Thyroid gland (tissue), 4 donors: Measurements from ENCODE around the gene OPTC.

Source experiments
- POLR2A ChIP-seq, 2 donors: fragments of 450-650 bp; IDR thresholded peaks; one replicate each; pipeline ENCODE4 v1.6.1; 2017; ENCODE audit warnings: antibody characterized with exemption in 2 of 2, mild to moderate bottlenecking in 2 of 2, moderate library complexity in 1 of 2
- TF ChIP-seq, protein P1 (sequence below), 6 experiments: fragments of 200-600 bp in 3 of 6; fragments of 450-650 bp in 3 of 6; sonication (generic) in 3 of 6; IDR thresholded peaks; one replicate each; pipeline ENCODE4 v1.5.1; 2016 to 2019; ENCODE audit warnings: antibody characterized with exemption in 6 of 6, mild to moderate bottlenecking in 2 of 6, inconsistent platforms in 1 of 6, moderate library complexity in 1 of 6

DNA sequence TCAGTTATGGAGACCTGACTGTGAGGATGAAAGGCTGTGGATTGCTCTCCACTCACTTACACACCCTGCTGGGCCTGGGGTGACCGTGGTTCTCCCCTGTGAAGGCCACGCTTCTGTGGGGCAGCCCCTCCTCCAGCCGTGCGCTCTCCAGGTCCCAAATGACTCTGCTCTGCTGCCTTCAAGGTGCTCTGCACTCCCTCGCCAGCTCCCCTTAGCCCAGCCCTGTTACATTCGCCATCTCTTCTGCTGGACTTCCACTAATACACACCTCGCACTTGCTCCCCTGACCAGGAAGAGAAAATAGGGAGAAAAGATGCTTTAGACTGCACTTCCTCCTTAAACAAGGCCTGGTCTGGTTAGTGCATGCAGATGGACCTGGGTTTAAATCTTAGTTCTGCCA, 24.6 kb downstream of the OPTC start:
- TF ChIP-seq, protein P1, sequence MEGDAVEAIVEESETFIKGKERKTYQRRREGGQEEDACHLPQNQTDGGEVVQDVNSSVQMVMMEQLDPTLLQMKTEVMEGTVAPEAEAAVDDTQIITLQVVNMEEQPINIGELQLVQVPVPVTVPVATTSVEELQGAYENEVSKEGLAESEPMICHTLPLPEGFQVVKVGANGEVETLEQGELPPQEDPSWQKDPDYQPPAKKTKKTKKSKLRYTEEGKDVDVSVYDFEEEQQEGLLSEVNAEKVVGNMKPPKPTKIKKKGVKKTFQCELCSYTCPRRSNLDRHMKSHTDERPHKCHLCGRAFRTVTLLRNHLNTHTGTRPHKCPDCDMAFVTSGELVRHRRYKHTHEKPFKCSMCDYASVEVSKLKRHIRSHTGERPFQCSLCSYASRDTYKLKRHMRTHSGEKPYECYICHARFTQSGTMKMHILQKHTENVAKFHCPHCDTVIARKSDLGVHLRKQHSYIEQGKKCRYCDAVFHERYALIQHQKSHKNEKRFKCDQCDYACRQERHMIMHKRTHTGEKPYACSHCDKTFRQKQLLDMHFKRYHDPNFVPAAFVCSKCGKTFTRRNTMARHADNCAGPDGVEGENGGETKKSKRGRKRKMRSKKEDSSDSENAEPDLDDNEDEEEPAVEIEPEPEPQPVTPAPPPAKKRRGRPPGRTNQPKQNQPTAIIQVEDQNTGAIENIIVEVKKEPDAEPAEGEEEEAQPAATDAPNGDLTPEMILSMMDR (IDR thresholded peaks at IDR 0.05): no peak
- no peak for TF ChIP-seq POLR2A (IDR thresholded peaks at IDR 0.05)
